Measurements from ENCODE around the gene SEMA4C.

Gene SEMA4C

DNA sequence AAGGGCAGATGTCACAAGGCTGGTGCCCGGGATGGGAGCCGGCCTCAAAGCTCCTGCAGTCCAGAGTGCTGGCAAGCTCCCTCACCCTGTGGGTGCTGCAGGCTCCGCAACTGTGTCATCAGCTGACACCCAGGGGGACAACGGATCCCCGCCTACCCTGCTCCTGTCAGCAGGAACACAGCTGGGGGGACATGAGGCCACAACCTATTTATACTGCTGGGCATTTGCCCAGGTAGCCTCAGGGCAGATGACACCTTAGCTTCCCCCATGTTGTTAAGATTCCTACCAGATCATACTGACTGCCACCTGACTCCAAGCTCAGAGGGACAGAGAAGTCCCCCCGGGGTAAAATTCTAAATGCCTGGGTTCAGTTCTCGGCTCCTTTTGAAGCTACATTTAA lies 27.3 kb downstream of the SEMA4C start:
- no peak for DNase-seq (ENCODE audit: low read depth in 2 of 2)

DNA sequence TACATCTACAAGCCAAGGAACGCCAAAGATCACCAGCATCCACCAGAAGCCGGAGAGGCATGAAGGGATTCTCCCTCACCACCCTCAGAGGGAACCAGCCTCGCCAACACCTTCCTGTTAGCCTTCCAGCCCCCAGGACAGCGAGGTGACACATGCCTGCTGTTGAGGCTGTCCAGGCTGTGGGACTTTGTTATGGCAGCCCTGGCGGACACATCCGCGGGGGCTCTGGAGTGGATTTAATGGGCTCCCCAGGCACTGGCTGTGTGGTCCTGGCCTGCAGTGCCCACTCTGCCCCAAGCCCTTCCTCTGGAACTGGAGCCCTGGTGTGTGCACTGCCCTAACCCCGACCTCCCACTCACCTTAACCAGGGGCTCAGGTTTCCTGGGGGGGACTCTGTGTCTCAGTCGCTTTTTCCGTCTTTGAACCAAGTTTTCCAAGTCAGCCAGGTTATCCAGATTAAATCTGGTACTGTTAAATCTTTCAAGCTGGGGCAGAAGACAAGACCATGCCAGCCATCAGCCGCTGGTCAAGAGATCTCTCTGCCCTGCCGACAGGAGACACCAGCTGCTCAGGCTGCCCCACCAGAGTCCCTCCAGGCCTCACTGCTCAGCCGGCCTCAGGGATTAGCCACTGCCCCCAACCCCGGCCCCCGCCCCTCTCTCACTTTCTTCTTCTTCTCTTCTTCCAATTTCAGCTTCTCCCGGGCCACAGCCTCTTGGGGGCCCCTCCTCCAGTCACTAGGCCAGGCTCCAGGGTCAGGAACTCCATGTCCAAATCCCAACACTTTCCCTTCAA lies 28.0 kb downstream of the SEMA4C start:
- DNase-seq (ENCODE audit: low read depth in 2 of 2): no peak

DNA sequence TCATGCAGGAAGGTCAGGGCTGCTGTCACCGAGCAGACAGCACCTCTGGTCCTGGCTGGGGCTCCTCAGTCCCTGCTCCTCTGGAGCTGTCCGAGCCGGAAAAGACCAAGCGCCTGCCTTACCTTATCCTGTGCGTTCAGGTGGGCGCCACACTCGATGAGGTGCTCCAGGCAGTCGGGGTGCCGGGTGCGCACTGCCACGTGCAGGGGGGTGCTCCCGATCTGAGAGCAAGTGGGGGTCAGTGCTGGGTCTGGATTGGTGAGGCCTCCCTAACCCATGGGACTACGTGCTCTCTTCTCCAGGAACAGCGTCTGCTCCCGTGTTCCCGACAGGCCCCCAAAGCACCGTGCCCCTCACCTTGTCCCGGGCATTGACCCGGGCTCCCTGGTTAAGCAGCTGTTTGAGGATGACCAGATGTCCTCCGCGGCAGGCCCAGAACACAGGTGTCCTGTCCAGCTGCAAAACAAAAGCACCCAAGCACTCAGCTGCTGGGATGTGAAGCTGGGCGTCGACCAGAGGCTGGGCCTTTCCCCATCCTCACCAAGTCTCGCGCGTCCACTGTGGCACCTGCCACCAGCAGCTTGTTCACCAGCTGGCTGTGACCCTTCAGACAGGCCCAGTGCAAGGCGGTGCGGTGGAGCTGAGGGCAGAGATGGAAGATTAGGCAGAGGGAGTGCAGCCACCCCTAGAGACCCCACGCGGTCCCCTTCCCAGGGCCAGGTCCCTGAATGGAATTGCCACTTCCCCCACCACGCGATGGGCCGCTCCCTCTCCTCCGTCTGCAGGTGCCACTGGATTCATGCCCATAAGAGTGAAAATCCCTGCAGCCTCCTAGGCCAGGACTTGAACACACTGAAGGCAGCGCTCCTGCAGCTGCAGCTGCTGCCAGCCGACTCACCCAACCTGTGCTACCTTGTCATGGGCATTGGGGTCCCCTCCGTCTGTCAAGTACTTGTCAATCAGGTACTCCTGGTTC lies 29.7 kb downstream of the SEMA4C start:
- DNase-seq (ENCODE audit: low read depth in 2 of 2): no peak

DNA sequence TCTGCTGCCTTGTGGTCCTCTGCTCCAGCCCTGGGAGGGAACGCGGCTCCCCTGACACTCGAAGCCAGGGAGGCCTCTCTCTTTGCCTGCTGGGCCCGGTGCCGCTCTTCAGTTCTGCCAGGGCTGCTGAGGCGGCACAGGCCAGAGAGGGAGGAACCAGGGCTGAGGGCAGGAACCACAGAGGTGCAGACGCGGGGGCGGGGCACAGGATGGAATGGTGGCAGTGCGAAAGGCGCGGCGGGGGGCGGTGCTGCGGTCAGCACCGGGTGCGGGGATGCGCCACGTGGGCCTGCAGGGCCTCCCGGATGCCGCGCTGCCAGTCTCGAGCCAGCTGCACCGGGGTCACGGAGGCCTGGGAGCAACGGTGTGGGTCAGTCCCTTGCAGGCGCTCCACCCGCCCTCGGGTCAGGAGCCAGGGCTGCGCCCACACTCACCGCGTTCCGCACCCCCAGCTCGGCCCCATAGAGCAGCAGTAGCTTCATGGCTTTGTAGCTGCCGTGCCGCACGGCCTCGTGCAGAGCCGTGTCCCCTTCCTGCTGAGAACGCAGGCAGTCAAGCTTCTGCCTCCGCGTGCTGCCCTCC lies 30.5 kb downstream of the SEMA4C start:
- peak; percentile 65 to 72 for DNase-seq (ENCODE audit: low read depth in 2 of 2)

DNA sequence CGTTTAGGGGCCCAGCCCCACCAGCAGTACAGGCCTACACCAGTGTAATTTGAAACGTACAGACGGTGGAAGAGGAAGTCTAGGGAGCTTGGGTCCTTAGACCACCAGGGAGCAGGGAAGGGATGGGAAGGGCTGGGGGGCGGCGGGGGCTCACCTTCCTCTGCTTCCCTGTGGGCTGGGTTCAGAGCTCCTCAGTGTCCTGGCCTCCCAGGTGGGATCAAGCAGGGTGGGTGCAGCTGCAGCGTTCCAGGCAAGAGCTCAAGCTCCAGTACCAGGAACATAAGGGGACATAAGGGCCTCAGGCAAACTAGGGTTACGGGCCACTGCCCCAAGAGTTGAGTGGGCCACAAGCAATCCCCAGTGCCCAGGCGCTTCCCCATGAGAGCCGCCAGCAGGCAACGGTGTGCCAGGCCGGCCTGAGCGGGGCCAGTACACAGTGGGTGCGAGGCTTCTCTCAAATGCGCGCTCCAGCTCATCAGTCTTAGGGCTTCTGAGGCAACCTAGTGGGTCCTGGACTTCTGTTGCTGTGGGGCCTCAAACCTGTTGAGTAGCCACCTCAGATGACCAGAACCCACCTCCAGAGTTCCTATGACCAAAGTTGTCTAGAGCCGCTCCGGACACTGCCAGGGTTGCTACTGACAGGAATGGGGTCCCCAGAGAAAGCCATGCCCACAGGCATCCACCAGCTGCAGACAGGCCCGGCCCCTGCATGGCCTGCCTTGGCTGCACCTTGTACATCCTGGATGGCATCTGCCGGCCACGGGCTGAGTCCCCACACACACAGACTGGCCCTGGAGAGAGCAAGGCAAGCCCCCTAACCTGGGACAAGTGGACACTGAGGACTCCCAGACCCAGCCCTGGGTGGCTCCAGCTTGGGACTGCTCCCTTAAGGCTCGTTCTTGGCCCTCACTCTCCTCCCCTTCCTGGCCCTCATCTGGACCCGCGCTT lies 31.3 kb downstream of the SEMA4C start:
- DNase-seq (ENCODE audit: low read depth in 2 of 2): no peak

DNA sequence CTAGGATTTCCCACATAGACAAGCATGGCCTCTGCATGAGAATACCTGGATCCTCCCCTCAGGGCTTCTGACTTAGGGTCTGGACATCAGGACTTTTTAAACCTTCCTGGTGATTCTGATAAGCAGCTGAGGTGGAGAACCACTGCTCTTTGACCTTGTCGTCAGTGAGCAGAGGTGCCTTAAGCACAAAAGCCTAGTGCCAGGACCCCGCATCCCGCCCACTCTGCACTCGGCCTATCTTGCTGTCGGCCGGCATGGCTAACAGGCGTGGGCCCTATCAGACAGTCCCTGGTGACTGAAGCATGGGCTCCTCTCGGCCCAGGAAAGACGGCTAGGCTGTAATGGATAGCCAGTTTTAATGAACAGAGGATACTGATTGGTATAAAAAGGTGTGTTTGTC lies 32.3 kb downstream of the SEMA4C start:
- no peak for DNase-seq (ENCODE audit: low read depth in 2 of 2)

DNA sequence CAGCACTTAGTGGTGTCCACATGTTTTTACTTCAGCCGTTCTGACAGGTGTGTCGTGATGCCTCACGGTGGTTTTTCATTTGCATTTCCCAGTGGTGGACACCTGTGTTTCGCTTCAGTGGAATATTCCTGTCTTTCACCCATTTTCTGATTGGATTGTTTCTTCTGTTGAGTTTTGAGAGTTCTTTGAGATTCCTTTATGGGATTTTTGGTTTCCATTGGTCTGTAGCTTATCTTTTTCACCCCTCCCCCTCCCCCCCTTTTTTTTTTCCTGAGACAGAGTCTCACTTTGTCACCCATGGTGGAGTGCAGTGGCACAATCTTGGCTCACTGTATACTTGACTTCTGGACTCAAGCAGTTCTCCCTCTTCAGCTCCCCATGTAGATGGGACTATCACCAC lies 34.0 kb downstream of the SEMA4C start:
- DNase-seq (ENCODE audit: low read depth in 2 of 2): no peak

DNA sequence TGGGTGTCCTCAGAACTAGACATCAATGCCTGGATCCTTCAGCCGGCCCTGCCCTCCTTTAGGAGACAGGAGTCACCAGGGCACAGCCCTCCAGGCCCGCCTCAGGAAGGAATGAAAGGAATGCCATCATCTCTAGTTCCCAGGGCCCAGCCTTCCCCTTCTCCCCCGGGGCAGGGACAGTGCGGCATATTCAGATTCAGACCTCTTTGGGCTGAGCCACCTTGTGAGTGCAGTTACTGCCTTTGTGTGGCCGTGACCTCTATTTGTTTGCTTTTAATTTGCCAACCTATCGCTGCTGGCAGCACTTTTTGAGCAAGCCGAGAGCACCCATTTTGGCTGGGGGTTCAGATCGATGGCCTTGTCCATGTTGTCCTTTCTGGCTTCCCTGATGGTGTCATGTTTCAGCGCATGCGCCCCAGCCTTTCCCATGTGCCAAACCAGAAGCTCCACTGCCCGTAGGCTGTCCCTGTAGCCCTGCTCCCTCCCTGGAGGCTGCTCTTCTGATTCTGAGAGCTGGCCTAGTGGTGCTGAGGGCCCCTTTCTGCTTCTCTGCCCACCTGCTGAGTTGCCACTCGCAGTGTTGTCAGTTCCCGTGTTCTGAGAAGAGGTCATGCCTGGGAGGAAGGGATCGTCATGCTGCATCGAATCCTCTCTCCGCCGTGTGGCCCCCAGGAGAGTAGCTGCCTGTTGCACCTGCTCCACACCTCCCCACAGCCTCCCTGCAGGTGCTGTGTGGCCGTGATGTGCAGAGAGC lies 36.9 kb downstream of the SEMA4C start:
- no peak for DNase-seq (ENCODE audit: low read depth in 2 of 2)

DNA sequence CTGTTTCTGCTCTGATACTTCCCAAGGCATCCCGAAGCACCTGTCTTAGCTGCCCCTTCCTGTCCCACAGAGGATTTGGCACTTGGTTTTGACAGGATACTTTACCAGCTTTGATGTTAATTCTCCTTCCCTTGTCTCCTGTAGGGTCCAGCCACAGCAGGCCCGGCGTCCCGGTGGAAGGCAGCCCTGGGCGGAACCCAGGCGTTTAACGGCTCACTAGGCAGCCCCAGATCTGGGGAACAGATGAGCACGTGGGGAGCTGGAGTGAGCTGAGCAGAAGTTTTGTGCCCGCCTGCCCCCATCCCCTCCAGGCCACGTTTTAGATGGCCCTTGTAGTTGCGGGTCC lies 37.5 kb downstream of the SEMA4C start:
- no peak for DNase-seq (ENCODE audit: low read depth in 2 of 2)

DNA sequence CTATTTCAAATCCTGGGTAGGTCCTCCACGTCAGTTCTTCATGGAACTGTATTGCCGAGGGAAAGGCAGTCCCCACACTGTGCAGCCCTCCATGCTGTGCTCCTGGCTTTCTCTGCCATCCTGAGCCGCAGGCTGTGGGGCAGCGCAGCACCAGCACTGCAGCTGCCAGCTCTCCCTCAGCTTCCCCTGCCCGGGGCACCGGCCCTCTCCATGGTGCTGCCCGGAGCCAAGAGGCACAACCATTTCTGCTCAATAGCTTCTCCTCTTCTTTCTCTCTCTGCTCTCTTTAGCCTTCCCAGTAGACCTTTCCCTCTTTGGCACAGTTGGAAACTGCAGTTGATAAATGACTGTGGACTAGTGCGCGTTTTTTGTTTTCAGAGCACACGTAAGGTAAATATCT lies 38.2 kb downstream of the SEMA4C start:
- no peak for DNase-seq (ENCODE audit: low read depth in 2 of 2)

DNA sequence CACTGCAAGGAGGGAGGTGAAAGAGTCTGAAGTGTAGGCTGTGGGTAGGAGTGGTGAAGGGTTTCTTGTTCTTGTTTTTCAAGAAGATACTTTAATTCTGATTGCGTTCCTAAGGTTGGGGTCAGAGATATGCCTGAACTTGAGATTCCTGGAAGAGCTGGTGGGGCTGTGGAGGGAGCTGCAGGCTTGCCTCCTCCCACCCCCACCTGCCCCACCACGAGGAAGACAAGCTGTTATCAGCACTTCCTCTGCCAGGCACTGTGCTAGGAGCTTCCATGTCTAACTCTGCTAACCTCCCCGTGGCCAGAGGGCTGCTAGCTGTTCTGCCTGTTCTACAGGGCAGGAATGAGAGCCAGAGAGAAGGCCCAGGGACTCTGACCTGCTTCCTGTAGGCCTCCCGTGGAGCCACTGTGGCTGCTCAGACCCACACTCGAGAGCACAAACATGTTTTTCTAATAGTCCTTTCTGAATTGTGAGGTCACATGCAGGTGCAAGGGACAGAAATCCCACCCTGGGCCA lies 39.8 kb downstream of the SEMA4C start:
- DNase-seq (ENCODE audit: low read depth in 2 of 2): no peak

DNA sequence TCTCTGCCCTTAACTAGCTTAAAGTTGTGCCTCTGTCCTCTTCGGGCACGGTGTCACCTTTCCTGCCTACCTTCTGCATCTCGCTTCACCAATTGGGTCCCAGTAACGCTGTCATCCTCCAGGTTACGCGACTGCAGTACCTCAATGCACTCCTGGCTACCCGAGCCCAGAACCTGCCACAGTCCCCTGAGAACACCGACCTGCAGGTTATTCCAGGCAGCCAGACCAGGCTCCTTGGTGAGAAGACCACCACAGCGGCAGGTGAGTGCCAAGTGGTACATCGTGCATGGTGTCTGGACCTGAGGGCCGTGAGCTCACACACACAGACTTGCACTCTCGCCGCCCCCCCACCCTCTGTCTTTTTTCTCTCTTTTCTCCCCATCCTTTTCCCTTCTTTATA lies 41.0 kb downstream of the SEMA4C start:
- no peak for DNase-seq (ENCODE audit: low read depth in 2 of 2)

DNA sequence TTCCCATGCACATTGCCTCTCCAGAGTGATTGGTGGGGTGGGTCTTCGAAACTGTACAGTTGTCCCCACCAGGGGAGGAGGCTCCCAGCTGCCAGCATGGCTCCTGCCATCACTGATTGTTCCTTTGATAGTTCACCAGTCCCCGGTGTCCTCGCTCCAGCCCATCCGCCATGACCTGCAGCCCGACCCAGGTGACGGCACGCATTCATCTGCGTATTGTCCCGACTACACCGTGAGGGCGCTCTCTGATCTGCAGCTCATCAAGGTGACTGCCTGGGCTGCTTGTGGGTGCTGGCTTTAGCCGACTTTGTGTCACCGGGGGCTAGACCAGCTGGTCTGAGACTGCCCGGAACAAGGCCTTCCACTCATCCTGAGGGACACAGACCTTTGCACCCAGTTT lies 41.4 kb downstream of the SEMA4C start:
- no peak for DNase-seq (ENCODE audit: low read depth in 2 of 2)

DNA sequence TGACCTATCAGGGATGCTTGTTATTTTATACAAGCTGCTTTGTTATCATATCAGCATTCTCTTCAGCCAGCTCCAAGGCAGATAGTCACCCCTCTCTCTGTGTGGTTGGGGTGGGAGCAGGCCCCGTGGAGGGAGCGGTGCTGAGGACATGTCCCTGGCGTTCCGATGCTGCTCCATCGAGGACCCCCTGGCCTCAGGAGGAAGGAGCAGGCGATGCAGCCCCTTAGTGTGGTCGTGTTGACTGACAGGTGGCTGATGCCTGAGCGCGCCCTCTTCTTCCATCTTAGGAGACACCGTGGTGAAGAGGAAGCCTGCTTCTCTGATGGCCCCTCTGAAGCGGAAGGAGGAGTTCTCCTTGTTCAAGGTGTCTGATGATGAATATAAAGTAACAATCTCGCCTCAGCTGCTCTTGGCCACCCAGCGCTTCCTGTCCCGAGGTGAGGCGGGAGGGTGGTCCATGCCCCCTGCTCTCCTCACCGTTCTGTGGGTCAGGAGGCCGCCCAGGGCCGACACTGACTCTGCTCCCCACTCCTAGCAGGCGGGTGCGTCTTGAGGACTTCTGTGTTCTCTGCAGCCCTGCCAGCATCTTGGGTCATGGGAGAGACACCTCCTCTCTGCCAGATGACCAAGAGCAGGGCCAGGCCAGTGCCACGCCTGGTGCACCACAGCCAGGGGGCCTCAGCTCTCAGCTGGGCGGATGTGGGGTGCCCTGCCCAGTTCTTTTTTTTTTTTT lies 43.2 kb downstream of the SEMA4C start:
- no peak for DNase-seq (ENCODE audit: low read depth in 2 of 2)

DNA sequence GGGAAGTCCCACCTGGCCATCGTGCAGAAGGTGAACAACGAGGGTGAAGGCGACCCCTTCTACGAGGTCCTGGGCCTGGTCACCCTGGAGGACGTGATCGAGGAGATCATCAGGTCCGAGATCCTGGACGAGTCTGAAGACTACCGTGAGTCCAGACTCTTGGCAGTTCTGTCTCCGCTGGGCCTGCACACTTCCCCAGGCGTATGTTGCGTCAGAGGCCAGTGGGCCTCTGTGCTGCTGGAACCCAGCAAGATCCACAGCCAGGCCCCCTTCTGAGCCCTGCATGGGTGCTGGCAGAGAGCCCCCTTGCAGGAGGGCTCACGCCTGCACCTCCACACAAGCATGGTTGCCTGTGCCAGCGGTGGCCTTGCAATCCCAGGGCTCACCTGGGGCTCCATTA lies 44.8 kb downstream of the SEMA4C start:
- no peak for DNase-seq (ENCODE audit: low read depth in 2 of 2)

DNA sequence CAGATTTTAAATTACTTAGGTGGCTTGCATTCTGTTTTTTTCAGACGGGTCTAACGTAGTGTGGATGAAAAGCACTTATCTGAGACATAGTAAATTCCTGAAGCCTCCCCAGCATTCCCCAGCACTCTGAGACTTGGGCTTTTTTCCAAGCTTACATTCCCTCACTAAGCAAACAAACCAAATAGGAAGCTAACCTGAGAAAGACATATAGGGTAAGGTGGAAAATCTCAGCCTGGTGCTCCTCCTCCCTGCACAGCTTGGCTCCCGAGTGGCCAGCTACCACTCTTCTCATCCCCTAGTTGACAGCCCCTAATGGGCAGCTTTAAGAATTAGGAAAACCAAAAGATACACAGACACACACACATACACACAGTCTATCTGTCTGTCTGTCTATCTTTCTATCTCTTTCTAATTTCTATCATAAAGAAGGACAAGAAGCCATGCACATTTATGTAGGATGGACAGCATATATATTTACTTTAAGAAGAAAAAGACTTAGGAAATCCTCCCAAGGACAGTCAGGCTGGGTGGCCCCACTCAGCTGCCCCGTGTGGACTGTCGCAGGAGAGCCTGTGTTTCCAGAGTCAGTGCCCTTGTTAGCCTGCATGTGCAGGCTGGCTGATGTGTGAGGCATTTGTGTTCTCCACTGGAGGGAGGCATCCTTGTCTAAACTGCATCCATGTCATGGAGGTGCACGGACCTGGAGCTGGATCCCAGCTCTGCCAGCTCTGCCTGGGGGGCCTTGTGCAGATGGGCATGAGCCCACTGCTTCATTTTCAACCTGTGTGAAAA lies 45.6 kb downstream of the SEMA4C start:
- no peak for DNase-seq (ENCODE audit: low read depth in 2 of 2)

DNA sequence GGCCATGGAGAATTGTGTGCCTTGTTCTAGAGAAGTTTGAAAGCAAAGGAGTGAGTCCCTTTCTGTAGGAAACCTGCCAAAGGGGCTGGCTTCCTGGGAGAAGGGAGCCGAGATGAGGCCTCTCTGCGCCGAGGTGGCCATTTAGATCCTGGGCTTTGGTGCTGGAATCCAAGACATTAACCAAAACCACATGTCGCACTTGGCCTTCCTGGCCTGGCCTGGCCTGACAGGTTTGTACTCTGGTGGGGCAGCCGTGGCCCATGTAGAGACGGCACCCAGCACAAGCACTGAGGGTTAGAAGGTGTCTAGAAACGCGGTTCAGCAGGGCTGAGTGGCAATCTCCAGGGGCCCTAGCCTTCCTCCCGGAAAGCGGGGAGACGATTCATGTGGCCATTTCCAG lies 46.7 kb downstream of the SEMA4C start:
- no peak for DNase-seq (ENCODE audit: low read depth in 2 of 2)

DNA sequence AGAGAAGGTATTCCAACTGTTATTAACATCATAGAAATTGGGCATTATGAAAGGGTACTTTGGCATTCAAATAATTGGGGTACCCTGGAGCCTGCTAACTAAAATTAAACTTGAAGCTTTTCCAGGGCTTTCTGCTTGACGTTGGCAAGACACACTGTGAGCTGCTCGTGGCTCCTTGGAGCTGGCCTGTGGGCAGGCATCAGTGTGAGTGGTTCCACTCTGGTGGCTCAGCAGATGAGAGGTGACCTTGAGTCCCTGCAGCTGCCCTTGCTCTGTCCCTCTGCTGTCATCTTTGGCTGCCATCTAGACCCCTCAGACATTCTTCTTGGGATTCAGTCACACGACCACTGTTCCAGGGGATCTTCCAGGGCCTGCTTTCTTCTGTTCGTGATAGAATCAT lies 47.1 kb downstream of the SEMA4C start:
- DNase-seq (ENCODE audit: low read depth in 2 of 2): no peak

DNA sequence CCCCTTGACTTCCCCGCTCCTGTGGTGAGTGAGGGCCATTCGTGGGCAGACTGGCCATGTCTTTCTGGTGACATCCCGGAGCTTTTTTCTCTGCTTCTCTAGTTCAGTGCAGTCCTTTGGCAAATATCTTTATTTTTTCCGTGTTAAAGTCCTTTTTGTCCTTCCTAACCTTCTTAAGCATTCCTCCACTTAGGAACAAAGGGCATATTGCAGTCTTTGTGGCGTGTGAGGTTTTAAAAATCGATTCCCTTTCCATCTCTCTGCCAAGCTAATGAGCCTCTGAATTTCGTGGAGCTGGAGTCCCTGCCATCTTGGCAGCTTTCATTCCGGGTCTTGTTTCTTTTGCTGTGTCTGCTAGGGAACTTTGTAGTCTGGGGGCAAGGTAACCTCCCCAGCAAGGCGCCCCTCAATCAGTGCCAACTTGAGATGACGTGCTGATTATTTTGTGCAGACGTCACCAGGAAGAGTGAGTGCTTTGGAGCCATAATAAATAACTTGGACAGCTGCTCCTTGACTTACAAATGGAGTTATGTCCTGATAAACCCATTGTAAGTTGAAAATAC lies 48.7 kb downstream of the SEMA4C start:
- no peak for DNase-seq (ENCODE audit: low read depth in 2 of 2)

All from stimulated activated CD4-positive, alpha-beta T cell treated with anti-CD3 and anti-CD28 coated beads, Interleukin-1b, Interleukin-23, amount 100 ng/mL, for 4 hours (primary cell).